Nephron progenitor cell (in vitro differentiated cells): ENCODE measurements around the gene CSTA.

Source experiments
- DNase-seq: peaks from one replicate; pipeline ENCODE4 v3.0.0; 2021
- H3K27ac Mint-ChIP-seq: 2 replicates; pipeline ENCODE4 v1.8.0; 2021; ENCODE audit warnings: mild to moderate bottlenecking, moderate library complexity, mixed read lengths
- H3K27me3 Mint-ChIP-seq: 2 replicates; pipeline ENCODE4 v1.8.0; 2021; ENCODE audit warnings: mild to moderate bottlenecking, low read depth, mixed read lengths; ENCODE audit not compliant: poor library complexity
- H3K36me3 Mint-ChIP-seq: 2 replicates; pipeline ENCODE4 v1.8.0; 2021; ENCODE audit warnings: low read depth, mixed read lengths
- H3K4me1 Mint-ChIP-seq: 2 replicates; pipeline ENCODE4 v1.8.0; 2021; ENCODE audit warnings: mixed read lengths
- H3K4me3 Mint-ChIP-seq: 2 replicates; pipeline ENCODE4 v1.8.0; 2021; ENCODE audit warnings: mild to moderate bottlenecking, moderate library complexity, mixed read lengths
- H3K9me3 Mint-ChIP-seq: 2 replicates; pipeline ENCODE4 v1.8.0; 2021; ENCODE audit warnings: mild to moderate bottlenecking, moderate library complexity, mixed read lengths
- TF ChIP-seq, protein P1 (sequence below): fragments of 200-600 bp; sonication (generic); IDR thresholded peaks from 2 replicates; pipeline ENCODE4 v1.5.0; 2021; ENCODE audit warnings: antibody characterized with exemption

CSTA gene

GRCh38 chr3:122305818-122306621 is 19.0 kb upstream of the CSTA start:
- no peaks in the 10 kb centered on the region for H3K9me3 Mint-ChIP-seq
- peaks cover 5% of the 10 kb centered on the region for H3K27me3 Mint-ChIP-seq
- H3K27ac Mint-ChIP-seq, result no peak overlapping the region
- DNase-seq, result peak; percentile 4
- no peaks in the 10 kb centered on the region for H3K4me1 Mint-ChIP-seq
- TF ChIP-seq, protein P1, sequence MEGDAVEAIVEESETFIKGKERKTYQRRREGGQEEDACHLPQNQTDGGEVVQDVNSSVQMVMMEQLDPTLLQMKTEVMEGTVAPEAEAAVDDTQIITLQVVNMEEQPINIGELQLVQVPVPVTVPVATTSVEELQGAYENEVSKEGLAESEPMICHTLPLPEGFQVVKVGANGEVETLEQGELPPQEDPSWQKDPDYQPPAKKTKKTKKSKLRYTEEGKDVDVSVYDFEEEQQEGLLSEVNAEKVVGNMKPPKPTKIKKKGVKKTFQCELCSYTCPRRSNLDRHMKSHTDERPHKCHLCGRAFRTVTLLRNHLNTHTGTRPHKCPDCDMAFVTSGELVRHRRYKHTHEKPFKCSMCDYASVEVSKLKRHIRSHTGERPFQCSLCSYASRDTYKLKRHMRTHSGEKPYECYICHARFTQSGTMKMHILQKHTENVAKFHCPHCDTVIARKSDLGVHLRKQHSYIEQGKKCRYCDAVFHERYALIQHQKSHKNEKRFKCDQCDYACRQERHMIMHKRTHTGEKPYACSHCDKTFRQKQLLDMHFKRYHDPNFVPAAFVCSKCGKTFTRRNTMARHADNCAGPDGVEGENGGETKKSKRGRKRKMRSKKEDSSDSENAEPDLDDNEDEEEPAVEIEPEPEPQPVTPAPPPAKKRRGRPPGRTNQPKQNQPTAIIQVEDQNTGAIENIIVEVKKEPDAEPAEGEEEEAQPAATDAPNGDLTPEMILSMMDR, result no peak
- H3K36me3 Mint-ChIP-seq, result no peaks in the 10 kb centered on the region
- H3K4me3 Mint-ChIP-seq, result no peak overlapping the region

- no peak for DNase-seq
- Mint-ChIP-seq H3K36me3 (no peaks in the 10 kb centered on the region), H3K27ac (no peak overlapping the region), H3K9me3 (no peaks in the 10 kb centered on the region), H3K27me3 (peaks cover 7% of the 10 kb centered on the region), H3K4me1 (no peaks in the 10 kb centered on the region), H3K4me3 (no peak overlapping the region)
- TF ChIP-seq, protein P1, result no peak
Measured at GRCh38 chr3:122306622-122306953, 18.5 kb upstream of the CSTA start.

DNA sequence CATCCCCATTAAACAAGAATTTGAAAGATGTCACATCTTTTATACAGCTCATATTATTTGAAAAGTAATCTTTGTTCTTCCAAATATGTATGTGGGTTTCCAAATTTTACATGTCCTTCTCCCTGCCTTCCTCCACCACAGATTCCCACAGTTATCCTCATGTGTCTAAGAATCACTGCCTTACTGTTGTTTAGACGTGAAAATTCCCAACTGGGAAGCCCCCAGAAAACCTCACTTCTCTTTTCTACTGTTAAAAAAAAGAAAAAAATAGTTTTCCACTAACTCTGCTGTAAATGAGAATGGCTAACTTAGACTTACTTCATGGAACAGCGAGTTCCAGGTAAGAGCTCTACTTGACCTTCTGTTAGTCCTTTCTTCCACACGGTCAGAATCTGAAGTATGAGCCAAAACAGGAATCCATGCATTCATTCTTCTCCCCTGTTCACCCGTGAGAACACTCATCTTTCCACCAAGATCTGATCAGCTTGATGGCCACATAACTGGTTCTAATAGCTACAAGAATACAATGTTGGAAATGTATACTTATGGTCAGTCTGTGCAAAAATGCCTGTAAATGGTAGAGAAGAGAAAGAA is 17.9 kb upstream of the CSTA start:
- no peaks in the 10 kb centered on the region for H3K36me3 Mint-ChIP-seq
- DNase-seq, result no peak
- no peaks in the 10 kb centered on the region for H3K4me1 Mint-ChIP-seq
- TF ChIP-seq, protein P1, result no peak
- H3K27ac Mint-ChIP-seq, result no peak overlapping the region
- H3K4me3 Mint-ChIP-seq, result no peak overlapping the region
- peaks cover 12% of the 10 kb centered on the region for H3K27me3 Mint-ChIP-seq
- no peaks in the 10 kb centered on the region for H3K9me3 Mint-ChIP-seq

DNA sequence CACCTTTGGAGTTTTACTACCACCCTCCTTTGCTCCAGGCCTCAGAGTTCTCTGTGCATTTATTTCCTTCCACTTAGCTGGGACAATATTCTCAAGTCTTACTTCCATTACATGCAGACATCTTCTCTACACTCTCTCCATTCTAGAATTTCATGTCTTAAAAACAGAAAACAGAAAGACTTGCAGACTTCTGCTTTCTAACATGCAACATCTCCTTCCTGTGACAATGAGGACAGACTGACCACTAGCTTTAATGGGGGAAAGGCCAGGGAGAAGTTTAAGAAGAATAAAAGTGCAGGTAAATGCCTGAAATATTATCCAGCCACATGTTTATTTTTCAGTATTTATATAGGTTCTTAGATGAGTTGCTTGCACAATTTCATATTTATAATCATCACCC is 17.1 kb upstream of the CSTA start:
- TF ChIP-seq, protein P1, result no peak
- no peaks in the 10 kb centered on the region for H3K36me3 Mint-ChIP-seq
- H3K9me3 Mint-ChIP-seq, result no peaks in the 10 kb centered on the region
- no peak overlapping the region for H3K27ac Mint-ChIP-seq
- no peaks in the 10 kb centered on the region for H3K4me1 Mint-ChIP-seq
- no peak overlapping the region for H3K4me3 Mint-ChIP-seq
- peaks cover 12% of the 10 kb centered on the region for H3K27me3 Mint-ChIP-seq
- no peak for DNase-seq

DNA sequence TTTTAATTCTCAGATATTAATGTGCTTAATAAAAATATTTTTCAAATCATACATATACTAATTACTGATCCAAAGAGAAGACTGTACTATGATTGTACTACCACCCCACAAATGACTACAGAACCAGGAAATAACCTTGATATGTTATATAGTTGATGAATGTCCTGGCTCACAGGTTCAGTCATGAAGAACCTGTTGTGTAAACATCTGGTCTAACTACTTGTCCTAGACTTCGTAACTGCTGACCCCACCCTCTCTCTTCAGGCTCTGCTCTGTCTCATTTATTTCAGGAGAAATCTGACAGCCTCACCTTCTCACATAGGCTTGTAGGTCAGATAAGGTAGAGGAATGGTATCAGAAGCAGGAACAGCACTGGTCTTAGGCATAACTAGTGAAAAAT is 14.7 kb upstream of the CSTA start:
- H3K27me3 Mint-ChIP-seq, result peaks cover 12% of the 10 kb centered on the region
- no peak overlapping the region for H3K27ac Mint-ChIP-seq
- TF ChIP-seq, protein P1, result no peak
- no peak overlapping the region for H3K4me3 Mint-ChIP-seq
- H3K4me1 Mint-ChIP-seq, result no peaks in the 10 kb centered on the region
- H3K9me3 Mint-ChIP-seq, result no peaks in the 10 kb centered on the region
- H3K36me3 Mint-ChIP-seq, result no peaks in the 10 kb centered on the region
- no peak for DNase-seq

DNA sequence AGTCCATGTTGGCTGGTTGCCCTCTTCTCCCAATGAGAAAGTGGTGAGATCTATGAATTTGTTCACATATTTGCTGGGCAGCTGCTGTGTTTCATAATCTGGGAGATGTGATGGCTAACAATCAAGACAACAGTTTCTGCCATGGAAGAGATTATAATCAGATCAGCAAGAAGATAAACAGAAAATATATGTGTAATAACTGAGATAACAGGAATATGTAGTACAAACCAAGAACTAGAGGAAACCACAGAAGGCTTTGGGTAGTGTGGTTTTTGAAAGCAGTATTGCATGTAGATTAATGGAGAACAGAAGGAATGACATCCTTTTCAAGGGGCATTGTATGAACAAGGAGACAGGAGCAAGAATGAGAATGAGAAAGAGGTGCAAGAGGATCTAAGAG is 12.2 kb upstream of the CSTA start:
- TF ChIP-seq, protein P1, result no peak
- Mint-ChIP-seq H3K36me3 (no peaks in the 10 kb centered on the region), H3K9me3 (no peaks in the 10 kb centered on the region), H3K27ac (no peak overlapping the region), H3K4me3 (no peak overlapping the region), H3K27me3 (peaks cover 19% of the 10 kb centered on the region), H3K4me1 (no peaks in the 10 kb centered on the region)
- no peak for DNase-seq
